Amygdala (tissue), 56 donors: ENCODE measurements around the gene NPHP4.
"Not testable (repeated sequence)": the region's sequence is repeated elsewhere in the genome, so short reads cannot be mapped to it uniquely, and the experiment has no call there.

ENCODE experiments used
- DNase-seq, 56 donors: peaks; one replicate each; lab custom pipeline; 2025; lab: John Stamatoyannopoulos, UW

NPHP4 gene

DNA sequence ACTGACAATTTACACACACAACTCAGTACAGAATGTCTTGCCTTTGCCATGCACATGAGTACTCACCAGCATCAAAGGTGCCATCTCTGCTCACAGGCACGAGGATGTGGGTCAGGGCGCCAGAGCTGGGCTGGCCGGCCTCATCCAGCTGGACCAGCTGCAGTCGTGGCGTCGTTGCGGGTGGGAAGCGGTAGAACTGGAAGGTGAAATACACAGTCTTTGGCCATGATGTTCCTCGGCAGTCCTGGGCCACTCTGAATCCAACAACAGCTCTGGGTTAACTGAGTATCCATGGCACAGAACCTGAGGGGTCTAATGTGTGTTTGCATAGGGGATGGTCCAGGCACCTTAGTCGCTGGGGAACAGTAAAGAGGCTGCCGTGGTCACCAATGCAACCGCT is 87.7 kb downstream of the NPHP4 start:
- no peak for DNase-seq

DNA sequence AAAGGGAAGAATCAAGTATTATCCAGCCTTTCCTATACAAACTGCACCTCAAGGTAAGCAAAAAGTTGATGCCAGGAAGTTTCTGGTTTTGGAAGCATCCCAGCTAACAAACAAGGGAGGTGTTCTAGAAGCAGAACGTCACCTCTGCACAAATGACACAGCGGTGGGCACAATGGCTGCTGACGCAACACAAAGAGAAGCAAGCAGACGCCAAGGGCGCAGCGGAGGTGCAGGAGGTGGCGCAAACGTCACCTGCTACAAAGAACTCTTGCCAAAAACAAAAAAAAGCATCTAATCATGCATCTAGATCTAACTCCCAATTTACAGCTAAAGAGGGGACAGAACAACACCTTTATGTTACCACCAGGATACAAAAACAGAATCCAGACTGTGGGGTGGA is 88.5 kb downstream of the NPHP4 start:
- no peak for DNase-seq

DNA sequence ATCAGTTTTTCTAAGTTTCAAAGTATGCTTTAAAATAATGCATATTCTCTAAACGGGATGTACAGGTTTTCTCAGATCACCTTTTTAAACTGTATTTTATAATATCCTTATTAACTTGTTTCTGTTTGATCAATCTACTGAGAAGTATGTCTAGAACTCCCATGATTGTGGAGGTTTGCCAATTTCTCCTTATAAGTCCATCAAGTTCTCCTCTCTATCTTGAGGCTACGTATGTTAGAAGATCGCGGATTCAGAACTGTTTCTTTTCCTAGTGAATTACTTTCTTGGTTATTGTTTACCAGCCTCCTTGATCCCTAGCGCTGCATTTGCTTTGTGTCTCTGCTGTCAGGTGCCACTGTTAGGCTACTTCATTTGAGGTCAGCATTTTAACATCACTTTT is 89.2 kb downstream of the NPHP4 start:
- no peak for DNase-seq

DNA sequence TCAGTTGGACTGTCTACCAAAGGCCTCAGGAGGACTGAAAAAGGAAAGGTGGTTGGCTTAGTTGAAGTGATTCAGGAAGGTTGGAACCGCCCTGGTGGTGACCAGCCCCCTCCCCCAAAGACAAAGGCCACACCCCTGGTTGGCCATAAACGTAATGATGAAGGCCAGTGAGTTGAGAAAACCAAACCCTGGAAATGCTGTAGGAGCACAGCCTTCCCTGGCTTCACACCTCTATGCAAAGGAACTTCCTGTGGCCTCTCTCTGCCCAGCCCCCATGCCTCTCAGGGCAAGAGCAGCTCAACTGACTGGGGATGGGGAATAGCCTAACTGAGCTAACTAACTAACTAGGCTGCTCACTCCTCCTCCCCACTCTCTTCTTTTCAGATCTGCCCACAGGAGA is 90.4 kb downstream of the NPHP4 start:
- DNase-seq, result no peak

DNA sequence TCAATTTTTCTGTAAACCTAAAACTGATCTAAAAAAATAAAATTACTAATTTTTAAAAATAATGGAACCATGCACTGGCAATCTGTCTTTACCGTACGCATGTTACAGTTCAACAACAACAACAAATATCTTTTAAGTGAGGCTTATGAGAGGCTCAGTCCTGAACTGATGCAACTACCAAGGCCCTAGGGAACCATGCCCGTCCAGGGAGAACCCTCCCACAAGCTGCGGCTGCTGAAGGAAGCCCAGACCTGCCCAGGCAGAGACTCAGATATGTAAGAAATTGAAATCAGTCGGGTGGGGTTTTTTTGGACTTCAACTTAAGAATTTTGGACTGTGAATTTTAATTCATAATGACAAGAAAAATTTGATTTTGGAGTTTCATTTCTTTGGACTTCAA is 91.1 kb downstream of the NPHP4 start:
- no peak for DNase-seq

DNA sequence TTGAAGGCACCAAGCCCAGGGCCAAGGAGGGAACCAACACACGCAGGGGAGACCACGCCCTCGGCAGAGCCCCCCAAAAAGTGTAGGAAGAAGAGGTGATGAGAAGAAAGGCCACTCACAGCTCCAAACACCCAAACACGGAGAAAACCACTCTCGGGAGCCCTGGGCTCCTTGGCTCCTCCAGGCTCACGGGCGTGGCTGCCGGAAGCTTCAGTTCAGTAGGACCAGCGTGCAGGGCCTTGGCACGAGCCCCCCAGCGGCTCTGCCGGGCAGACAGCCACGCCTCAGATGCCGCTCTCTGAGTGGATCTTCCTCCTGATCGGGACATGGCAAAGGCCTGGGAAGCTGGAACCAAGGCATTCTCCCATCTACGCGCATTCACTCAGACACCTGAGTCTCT is 94.0 kb downstream of the NPHP4 start:
- no peak for DNase-seq

DNA sequence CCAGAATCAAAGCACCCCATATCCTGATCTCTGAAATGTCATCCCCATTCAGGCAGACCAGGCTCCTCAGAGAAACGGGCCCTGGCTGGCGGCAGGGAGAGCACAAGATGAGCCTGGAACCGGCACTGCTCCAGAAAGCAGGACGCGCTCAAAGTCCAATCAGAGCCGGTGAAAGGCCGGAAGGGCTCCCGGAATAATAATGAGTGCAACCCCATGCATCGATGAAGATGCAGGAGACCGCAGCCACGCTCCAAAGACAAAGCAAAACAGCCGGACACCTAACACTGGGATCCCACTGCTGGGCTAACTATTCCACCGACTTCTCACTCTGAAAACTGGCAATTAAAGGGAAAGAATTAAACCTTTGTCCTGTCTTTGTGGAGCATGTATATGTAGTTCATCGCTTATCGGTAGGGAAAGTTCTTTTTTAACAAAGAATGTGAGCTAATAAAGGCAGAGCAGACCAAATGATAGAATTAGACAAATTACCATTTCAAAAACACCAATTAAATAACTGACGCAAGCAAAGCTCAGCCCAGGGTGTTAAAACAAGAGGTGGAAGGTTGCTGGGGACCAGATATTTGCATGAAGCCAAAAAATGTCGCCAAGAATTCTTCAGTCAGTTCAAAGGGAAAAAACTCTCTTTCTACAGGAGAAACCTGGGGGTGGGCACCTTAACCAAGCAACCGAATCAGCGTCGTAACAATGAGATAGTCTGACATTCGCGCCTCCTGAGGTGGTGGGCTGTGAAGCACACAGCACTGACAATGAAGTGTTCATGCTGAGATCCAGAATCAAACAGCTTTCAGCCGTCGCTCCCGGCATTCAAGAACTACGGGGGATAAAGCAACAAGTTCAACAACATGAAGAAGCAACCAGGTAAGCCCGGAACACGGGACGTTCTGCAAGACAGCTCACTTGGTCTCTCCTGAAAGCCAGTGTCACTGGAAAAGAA is 95.2 kb downstream of the NPHP4 start:
- peak in 14 of 56 donors; percentile 8 to 48 (median 28) for DNase-seq

DNA sequence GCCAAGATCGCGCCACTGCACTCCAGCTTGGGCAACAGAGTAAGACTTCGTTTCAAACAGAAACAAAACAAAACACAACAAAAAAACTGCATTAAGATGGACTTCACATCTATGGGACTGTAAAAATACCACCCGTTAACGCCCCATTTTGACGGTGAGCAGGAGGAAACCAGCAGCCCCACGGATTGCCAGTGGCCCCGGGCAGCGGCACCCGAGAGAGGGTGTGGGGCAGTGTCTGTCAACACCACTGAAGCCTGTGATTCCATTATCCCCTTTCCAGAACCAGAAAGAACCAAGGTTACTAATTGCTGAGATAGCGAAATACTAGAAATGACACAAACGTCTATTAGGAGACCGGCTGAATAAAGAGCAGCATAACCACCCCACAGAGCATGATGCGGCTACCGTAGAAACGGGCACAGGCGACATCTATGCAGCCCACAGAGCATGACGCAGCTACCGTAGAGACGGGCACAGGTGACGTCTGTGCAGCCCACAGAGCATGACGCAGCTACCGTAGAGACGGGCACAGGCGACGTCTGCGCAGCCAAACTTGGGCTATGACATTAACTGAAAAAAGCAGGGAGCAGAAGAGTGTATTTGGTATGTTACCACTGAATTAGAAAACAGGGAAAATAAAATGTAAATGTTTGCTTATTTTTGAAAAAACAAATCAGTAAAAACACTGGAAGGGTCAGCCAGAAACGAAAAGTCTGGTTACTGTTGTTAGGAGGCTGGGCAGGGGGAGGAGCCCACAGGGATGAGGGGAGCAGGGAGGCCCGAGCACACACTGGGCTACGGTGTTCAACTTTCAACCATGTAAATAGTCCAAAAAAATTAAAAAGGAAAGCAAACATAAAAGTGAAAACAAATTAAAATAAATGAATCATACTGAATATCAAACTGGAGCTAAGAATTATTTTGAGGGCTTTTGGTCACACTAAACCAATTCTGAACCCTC is 96.5 kb downstream of the NPHP4 start:
- peak in 5 of 56 donors; percentile 14 to 32 (median 17) for DNase-seq

DNA sequence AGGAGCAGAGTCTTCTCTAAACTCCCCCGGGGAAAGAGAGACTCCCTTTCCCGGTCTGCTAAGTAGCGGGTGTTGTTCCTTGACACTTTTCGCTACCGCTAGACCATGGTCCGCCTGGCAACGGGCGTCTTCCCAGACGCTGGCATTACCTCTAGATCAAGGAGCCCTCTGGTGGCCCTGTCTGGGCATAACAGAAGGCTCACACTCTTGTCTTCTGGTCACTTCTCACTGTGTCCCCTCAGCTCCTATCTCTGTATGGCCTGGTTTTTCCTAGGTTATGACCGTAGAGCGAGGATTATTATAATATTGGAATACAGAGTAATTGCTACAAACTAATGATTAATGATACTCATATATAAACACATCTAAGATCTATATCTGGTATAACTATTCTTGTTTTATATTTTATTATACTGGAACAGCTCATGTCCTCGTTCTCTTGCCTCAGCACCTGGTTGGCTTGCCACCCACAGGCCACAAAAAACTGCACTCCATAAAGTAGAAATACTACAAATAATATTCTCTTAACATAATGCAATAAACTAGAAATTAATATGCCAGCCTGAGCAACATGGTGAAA is 98.4 kb downstream of the NPHP4 start:
- not testable (repeated sequence) for DNase-seq

DNA sequence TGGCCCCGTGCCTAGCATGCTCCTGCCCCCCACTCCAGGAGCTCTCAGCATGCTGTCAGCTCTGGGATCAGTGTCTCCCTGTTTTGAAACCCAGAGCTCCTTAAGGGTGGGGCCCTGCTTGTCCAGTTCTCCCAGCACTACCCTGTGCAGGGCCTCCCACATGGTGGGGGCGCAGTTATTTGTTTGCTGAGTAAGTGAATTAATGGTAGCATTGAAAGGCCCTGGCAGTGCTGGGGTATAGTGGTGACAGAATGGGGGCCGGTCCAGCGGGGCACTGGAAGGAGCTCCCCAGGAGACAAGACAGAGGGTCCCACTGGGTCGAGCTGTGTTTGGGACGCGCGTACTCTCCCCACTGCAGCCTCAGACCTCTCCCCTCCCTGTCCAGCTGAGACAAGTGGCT is 99.9 kb downstream of the NPHP4 start:
- DNase-seq, result no peak

DNA sequence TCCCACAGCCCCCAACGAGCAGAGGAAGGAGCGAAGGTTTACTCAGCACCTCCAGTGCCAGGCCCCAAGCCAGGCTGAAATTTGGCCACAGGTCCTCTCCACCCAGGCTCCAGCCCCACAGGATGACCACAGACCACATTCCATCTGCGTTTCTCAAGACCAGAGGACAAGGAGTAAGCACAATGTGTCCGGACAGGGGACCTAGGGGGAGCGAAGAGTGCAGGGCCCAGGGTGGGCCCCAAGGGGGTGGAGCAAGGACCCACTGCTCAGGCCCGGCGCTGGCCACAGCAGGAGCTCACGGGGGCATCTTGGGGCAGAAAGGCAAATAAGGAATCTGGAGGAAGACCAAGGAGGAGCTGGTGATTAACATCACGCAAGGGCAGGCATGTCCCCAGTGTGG is 100.5 kb downstream of the NPHP4 start:
- DNase-seq, result no peak

DNA sequence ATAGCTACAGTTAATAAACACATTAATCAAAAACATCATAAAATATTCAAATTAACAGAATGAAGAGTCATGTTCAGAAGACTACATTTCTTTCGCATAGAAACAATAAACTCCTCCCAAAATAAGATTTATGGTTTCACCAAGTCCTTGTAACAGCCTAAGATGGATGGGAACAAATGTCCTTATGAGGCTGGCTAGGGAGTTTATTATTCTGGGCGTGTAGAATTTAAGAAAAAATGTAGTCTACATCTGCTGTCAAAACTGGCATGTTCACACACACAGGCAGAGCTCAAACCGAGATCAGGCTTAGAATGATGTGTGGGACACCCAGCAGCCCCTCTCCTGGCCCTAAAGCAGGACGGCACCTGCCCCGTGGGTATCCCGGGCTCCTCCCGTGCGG is 101.1 kb downstream of the NPHP4 start:
- DNase-seq, result no peak

DNA sequence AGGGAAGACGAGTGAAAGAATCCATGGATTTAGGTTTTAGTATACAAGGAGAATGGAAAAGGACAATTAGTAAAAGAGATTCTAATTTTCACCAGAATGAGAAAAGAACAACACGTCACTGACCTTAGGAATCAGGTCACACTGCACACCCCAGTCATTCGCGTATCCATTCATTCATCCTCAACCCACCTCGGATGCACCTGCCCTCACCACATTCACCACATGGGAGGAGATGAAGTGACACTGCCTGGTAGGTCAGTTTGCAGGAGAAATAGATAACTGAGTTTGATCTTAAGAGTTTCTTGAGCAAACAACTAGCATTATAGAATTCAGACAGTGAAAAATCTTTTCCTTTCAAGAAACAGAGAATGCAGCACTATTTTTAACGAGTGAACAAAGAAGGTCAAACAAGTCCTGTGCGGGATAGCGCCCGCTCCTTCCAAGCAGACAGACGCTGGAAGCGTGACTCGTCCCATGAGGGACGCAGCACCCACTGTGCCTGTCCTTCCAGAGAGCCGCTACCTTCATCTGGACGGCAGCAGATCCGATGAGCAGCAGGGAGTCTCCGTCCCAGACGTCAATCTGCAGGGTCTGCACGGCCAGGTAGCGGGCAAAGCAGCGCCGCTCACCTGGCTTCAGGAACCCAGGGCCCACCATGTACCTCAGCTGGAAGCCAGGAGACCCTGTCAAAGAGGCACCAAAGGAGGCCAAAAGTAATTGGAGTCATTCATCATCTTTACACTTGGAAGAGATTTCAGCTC is 101.7 kb downstream of the NPHP4 start:
- no peak for DNase-seq

DNA sequence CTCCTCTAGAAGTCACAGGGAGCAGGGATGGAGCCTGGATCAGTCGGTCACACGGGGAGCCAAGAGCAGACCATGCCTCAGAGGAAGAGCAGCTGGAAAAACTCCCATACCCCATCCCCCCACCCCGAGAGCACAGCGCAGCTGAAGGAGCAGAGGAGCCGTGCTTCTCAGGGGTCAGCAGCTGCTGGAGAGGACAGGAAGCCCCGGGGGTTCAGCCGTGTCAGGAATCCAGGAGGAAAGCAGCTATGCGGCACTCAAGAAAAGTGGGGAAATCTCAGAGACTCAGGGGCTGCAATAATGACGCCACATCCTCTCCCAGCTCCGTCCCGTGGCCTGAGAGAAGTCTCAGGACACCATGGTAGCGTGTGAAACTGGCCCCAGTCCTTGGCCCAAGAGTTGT is 102.3 kb downstream of the NPHP4 start:
- no peak for DNase-seq

DNA sequence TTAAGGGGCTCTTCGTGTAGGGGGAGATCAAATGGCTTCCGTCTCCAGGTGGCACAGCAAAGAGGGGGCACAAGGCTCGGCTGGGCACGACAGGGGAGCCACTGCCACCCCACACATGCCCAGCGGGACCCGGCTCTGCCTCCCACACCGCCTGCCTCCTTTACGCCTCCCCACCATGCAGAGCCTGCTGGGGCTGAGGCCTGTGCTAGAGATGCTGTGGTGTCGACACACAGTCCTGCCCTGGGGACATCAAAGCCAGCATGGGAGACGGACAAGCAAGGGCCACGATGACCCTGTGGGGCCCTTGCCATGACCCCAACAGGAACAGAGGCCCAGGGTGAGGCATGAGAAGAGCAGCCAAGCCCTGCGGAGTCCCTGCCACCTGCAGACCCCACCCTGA is 102.8 kb downstream of the NPHP4 start:
- no peak for DNase-seq

DNA sequence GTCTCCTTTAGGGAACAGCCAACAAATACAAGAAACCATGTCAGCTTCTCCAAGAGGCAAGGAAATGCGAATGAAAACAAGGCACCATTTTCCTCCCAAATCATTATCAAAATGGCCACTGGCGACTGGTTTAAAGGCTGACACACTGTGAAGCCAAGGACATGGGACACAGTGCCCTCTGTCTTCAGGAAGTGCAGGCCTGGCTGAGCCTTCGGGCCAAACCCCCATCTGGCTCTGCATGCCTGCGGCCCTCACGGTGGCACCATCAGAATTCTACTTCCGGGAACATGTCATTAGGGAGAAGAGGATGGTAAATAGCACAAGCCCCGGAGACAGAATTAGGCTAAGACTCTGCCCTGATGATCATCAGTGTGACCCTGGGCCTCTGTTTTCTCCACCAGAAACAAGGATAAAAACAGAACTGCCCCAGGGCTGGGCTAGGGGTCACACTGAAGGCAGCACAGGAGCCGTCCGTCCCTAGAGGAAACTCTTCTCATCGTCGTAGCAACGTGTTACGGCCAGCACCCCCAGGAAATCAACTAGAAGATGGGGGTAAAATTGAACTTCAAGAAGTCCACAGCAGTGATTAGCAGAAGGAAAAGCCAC is 103.5 kb downstream of the NPHP4 start:
- DNase-seq, result peak in 7 of 56 donors; percentile 4 to 41 (median 16)

DNA sequence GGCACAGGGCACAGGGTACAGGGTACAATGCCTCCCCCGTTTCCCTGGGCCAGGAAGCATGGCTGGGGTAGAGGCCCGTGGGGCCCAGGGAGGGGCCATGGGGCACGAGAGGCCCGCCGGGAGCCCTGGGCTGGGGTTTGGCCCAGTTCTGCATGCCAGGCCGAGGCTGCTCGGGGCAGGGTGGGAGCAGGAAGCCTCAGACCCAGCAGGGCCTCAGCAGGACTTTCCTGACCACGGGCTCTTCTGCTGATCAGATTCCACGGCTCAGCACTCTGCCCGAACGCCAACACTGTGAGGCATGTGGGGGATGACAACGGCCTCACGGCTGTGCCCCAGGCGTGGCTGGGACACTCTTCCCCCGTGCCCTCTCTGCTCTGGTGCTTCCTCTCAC is 104.3 kb downstream of the NPHP4 start:
- no peak for DNase-seq

DNA sequence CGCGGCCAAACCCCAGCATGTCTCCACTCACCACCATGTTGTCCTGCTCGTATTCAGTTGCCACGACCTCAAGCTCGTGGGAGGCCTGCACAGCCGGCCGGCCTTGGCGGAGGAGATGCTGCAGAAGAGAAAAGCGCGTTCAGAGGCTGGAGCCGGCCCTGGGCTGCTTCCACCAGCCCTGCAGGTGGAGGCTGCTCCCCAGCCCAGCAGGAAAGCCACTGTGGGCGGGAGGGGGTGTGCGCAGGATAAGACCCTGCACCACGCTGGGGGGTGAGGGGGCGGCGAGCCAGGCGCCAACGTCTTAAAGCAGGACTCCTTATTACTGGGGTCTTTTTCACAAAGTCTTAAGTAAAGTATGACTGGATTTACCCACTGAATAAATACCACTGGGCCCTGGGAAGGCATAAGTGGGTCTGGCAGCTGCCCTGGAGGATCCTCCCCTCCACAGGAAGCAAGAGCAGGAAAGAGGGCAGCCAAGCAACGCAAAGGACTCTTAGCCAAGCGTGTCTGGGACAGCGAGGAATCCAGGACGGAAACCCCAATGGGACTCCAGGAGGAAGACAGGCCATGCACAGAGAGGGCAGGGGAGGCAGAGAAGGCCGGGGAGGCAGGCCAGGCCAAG is 104.8 kb downstream of the NPHP4 start:
- DNase-seq, result no peak
